Stimulated activated CD4-positive, alpha-beta T cell treated with anti-CD3 and anti-CD28 coated beads, Interleukin-4, amount 100 ng/mL, for 1 hour (primary cell): ENCODE measurements around the gene PPP1R12B.
"Not testable (repeated sequence)": the region's sequence is repeated elsewhere in the genome, so short reads cannot be mapped to it uniquely, and the experiment has no call there.

Experiments used
- DNase-seq: peaks from one replicate; pipeline ENCODE4 v3.0.0-alpha.2; 2020

PPP1R12B gene

DNA sequence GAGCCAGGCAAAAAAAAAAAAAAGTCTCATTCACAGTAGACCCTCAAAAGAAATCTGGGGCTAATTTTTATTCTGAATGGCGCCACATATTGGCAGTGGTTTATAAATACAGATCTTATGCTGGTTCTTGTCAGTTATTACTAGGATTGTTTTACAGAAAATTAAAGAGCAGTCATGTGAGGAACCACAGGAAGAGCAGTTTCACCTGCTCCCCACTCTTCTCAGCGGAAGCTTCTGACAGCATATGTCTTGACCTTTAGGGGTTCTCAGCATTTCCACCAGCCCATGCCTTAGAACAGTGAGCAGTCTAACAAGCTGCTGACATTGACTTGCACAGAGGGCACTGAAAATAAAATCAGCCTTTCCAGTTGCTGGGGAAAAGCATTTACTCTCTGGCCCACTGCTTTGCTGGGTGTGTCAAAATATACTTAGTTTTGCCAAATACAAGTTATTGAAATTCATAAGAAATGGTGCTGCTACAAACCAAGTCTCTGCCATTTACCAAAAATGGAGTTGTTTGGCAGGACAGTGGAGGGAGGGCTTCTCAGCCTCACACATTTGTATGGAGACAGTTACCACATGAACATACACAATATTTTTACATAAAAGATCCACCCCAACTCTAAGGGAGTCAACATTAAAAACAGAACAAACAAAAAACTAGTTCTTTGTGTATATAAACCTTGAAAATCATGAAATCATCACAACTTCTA is 217.5 kb downstream of the PPP1R12B start:
- DNase-seq = no peak

DNA sequence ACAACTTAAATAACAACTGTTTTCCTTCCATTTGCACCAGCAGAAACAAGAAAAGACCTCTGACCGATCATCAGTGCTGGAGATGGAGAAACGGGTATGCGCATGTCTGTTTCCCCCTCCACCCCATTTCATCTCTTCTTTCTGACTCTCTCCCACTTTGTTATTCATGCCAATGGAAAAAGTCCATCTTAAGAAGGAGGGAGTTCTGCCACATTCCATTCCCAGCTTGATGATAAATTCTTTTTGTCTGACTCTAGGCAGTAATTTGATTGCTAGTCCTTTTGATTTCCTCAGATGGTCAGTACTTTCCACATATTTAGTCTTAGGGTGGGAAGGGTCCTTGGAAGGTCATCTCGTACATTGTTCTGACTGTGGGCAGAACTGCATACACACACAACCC is 219.2 kb downstream of the PPP1R12B start:
- no peak for DNase-seq

DNA sequence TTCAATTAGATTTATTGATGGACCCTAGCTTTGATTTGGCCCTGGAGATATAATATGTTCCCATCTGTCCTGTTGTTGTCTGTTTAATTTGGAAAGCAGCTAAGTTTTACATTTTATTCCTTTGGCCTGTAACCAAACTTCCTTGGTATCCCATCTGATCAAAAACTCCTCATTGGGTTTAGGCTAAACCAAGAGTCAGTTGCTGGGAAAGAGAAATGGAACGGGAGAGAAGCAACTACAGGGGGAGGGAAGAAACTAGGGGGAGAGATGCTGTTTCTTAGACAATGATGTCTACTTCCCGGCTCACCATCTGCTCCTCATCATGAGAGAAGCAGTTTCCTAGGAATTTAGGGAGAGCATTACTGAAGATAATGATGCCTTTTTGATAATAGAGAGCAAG is 219.9 kb downstream of the PPP1R12B start:
- no peak for DNase-seq

DNA sequence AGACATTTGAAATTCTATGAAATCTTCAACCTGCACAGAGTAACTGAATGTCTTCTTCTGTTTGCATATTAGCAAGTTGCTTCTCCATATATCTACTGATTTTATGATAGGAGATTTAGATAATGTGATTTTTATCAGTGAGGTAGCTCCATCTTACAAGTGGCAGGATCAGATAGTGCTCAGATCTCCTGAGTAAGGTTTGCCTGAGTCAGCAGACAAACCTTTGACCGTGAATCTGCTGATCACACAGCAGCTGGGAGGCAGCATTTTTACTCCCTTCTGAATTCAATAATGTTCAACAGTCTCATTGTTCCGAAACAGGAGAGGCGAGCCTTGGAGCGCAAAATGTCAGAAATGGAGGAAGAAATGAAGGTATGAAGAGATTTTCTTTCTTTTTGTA is 220.3 kb downstream of the PPP1R12B start:
- DNase-seq = no peak

DNA sequence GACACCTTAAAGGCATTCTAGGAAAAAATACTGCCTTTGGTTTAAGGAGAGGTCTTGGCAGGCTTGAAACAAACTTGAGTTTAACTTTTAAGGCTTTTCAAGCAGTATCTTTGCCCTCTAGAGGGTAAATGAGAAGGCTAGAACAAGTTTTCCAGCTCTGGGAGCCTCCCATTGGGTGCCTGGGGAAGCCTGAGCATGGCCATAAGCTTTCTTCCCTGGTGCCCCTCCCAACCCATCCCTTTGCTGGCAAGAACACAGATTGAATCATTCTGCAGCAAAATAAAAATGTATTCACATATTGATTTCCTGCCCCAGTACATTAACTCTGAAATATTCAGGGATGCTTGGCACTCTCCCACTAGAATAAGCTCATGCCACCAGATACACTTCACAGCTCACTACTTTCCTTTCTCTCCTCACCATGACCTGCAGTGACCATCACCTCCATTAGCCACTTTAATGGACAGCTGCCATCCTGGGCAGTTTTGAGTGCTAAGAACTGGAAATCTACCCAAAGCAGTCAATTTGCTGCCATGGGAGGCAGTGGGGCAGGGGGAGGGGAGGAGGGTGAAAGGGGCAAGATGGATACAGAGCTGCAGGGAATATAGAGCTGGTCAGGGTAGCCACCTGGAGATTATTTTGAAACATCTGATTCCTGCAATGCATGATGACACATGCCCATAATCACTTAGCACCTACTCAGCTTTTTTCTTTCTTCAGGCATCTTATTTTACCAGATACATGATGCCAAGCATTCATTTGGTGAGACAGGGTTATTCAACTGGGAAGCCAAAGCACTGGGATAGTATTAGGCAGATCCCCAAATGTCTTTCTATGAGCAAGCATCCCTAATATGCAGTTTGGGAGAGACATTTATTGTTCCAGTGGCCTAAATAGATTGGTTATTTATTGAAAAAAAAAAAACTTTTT is 221.2 kb downstream of the PPP1R12B start:
- no peak for DNase-seq

DNA sequence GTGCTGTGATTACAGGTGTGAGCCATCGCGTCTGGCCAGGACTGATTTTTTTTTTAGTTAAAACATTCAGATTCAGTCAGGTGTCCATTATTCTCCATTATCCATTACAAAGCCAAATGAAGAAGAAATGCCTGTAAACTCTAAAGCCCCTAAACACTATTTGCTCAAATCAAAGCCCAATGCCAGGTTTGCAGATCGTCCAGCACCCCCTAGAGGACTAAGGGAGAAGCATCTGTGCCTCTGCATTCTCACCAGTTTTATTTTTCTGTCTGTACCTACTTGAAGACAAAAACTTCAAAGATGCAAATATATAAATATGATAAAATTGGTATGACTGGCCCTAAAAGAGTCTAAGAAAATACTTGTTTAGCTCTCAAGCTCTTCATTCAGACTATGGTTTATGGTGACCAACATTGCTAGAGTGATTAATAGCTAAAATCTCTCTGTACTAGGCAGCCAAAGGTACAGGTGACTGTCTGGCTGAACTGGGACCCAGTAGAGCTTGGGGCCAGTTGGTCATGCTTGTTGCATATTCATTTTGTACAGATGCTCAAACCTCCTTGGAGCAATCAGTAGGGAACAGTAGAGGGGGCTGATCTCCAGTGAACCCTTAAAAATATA is 223.3 kb downstream of the PPP1R12B start:
- DNase-seq = no peak

DNA sequence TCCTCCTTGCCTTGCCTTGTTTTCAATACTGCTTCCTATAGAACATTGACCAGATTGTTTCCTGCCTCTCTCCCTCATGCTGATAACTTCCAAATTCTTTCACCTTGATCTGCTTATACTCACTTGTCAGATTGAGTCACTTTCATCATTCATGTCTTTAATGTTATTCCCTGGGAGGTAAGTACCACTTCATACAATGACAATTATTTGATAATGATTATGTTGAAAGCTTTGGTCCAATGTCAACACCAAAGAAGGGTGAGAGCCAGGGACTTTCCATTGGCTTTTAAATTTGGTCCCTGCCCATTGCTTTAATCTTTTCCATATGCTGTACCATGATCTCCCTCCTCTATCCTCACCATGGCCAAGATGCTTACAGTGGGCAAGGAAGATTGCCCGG is 224.4 kb downstream of the PPP1R12B start:
- DNase-seq = no peak

DNA sequence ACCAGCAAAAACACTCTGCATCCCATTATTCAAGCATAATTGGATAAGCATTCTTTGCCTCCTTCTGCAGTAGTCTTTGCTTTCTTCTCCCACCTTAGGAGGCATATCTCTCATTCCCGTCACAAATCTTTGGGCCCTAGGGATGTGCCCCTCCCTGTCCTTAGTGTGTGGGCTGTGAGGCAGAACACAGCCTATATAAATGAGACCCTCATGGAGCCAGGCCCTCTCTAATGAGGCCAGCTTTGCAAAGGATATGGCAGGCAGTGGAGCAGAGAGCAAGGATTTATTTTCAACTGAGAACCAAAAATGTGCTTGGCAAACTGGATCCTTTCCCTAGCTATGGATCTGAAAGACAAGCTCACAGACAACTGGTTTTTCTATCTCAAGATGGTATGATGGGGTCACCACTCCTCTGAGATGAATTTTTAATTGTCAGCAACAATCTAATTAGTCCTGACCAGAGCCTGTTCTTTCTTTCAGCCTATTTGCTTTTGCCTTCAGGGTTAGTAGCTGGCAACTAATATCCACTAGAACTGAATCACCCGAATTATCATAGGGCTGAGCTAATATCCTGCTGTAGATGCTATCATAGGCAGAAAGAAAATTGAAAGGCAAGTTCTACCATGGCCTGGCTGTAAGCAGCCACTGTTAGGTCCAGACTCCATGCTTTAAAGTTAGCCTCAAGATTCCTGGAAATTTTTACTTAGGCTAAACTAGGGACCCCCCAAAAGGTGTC is 227.6 kb downstream of the PPP1R12B start:
- DNase-seq = no peak

DNA sequence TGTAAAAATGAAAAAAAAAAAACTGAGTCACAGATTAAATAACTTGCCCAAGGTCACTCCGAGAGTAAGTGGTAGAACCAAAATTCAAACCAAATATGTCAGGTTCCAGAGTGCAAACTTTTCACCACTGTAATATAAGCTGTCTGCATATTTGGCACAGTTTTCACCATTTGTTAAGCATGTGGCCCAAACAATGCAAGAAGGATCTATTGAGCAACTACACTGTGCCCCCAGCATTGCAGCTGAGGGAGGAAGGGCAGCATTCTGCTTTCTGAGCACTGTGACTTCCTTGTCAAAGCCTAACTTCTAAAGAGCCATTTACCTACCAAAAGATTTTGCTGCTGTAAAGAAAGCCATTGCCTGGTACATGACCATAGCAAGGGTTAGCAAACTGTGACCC is 228.3 kb downstream of the PPP1R12B start:
- no peak for DNase-seq

DNA sequence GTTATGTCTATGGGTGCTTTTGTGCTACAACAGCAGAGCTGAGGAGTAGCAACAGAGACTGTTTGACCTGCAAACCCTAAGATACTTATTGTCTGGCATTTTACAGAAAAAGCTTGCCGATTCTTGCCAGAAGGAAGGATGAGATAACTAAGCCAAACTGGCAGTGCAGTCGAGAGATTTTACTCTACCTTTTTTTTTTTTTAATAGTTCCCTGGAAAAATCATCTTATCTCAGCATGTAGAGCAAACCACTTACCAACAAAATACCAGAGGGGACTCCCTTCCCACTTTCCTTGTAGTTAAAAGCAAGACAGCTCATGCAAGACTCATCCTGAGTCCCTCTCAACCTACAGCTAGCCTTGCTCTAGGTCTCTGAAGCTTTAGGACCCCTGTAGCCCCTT is 228.9 kb downstream of the PPP1R12B start:
- no peak for DNase-seq

DNA sequence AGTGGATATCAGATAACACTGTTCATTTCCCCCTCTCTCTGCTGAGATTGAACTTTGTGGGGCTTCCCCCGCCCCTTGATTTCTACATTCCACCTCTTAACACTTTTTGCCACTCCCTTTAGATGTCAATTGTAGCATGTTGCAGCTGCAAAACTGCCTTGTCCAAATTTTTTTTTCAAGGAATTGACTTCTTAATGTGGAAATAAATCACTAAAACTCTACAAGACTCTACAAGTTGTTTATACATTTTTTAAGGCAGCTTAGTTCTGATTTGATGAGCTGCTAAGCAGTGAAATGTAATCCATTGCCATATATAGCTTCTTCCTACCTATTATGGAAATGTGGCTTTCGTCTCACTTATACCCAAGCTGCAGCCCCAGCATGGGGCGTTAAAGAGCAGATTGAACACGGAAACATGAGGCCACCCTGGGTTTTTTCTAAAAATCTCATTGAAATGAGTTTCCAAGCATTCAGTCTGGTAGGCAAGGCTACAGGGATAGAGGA is 229.6 kb downstream of the PPP1R12B start:
- no peak for DNase-seq

DNA sequence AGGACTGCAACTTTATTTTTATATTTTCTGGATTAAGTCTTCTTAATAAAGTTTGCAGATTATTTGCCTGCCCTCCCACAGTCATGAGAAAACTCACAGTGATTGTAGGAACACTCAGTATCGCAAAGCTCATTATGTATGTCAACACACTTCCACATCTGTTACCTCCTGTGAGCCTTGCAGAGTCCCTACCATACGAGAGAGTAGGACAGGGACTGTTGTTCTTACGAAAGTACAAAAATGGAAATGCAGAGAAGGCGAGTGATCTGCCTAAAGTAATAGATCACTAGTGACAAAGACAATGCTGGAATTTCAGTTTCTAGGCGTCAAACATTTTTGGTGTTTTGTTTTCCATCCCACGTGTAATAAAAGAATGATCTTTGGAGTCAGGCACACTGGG is 230.1 kb downstream of the PPP1R12B start:
- no peak for DNase-seq

DNA sequence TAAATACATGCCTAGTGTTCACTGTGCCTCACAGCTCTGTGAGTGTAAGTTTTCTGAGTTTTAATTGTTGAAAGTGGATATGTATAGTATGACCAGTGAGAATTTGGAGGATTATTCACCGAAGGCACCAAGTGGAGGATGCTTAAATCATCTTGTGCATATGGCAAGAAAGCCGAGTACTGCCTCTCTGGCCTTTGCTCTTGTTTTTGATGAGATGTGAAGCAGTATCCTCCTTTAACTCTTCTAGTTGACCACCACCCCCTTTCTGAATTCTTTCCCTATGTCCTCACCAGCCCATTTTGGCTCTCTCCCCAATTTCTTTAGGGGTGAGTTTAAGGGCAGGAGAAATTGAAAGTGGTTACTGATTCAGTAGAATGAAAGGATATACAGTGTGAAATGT is 231.3 kb downstream of the PPP1R12B start:
- DNase-seq = no peak

DNA sequence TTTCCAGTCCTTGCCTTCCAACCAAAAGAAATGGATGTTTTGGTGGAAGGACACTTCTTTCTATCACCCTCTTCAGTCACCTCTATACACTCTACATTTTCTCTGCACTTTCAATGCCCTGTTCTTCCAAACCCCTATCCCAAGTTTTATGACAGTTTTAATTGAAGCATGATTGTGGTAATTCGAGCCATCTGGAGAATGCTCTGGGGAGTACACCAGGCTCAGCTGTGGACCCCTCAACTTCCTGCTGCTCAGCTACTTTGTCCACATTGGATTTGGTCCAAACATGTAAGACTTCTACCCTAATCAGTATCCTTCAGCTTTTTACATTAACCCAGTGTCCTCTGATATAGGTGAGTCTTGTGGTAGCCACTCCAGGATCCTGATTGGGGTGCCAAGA is 232.1 kb downstream of the PPP1R12B start:
- no peak for DNase-seq

DNA sequence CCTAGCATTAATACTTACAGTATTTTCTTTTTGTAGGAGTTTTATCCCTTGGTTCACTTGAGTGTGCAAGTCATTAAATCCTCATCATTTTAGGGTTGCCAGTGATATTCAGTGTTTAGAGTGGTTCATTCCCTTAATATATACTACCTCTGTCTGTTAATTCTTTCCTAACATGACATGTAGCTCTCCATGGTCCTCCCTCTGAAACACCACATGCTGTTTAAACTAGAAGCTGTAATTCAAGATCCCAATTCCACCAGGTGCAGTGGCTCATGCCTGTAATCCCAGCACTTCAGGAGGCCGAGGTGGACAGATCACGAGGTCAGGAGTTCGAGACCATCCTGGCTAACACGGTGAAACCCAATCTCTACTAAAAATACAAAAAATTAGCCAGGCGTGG is 233.9 kb downstream of the PPP1R12B start:
- DNase-seq = not testable (repeated sequence)

DNA sequence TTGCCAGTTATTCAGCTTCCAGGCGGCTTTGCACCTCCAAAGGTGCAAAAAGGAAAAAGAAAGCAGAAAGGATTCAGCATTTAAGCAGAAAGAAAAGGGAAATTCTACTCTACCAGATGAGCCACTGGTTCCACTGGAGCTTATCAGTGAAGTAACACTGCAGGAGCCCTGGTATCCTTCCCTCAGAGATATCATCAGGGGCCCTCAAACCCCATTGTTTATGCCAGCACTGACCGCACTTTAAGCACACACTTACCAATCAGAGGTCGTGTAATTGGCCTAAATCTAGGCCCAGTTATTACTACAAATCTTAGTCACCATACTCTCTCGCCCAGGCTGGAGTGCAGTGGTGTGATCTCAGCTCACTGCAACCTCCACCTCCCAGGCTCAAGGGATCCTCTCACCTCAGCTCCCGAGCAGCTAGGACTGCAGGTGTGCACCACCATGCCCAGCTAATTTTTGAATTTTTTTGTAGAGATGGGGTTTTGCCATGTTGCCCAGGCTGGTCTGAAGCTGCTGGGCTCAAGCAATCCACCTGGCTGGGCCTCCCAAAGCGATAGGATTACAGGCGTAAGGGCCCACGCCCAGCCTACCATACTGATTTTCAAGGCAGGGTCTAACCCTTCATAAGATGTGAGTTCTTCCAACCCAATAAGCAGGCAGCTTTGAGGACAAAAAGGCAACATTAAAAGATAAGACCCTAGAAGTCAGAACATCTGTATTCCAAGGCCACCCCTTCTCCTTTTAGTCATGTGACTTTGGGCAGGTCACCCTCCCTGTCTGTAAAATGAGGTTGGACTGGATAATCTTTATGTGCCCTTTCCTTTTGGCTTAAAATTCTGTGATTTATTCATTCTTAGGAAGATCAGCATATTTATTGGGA is 236.4 kb downstream of the PPP1R12B start:
- no peak for DNase-seq

DNA sequence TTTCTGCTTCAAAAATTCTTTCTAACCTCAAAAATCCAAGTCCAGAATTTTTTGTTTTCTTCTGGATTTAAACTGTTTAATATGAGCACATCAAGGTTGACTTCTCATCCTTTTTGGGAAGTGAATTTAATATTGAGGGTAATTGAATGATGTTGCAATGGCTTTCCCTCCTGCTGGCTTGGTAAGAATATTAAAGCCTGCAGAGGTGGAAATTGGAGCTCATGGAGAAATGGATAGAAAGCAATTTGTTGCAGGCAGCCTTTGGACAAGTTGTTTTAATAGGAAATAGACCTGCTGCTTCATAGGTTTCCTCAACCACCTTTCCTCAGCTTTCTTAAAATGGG is 237.1 kb downstream of the PPP1R12B start:
- no peak for DNase-seq

DNA sequence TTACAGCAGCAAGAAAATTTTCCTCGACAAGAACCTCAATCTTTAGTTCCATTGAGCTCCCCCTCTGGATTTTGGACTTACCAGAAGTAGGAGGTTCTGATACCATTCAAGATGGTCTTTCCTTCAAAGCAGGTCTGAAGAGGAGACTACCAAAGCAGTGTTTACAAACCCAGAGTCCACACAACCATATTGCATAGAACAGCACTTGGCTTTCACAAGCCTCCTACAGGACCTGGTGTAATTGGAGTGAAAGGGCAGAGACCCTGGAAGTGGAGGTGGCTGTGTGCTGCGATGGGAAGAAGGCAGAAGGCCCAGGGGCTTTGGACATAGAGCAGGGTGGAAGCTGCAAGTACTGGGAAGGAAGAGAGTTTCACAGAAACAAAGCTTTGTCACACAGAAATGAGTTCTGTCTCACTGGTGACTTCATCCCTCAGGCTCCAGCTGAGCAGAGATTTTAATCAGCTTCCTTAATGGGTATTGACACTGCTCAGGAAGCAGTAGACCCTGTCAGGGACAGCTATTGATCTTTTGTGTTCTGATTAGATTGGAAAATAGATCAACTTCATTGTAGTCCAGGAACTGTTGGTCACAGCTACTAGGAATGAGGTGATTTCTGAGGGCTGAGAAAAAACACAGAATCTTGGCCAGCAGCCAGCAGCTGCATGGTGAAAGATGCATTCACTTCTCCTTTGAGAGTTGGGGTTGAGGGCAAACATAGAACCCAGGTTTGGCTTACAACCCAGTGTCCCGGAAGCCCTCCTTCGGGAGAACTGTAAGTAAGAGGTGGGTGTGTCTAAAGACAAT is 237.7 kb downstream of the PPP1R12B start:
- no peak for DNase-seq

DNA sequence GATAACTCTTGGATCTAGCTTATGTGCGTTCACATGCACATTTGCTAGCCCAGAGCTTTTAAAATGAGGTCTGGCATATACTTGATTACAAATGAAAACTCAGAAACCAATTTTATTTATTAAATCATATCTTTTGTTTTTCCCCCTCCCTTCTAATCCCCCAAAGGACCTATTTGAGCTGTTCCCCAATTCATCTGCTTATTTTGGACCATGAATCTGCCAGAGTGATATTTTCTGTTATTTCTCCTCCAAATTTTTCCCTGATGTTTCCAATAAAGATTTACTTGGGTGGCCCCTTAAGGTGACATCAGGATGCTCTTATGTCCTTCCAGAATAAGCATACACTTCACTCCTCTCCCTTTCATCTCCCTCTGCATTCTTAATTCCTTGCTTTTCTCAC is 238.4 kb downstream of the PPP1R12B start:
- DNase-seq = no peak

DNA sequence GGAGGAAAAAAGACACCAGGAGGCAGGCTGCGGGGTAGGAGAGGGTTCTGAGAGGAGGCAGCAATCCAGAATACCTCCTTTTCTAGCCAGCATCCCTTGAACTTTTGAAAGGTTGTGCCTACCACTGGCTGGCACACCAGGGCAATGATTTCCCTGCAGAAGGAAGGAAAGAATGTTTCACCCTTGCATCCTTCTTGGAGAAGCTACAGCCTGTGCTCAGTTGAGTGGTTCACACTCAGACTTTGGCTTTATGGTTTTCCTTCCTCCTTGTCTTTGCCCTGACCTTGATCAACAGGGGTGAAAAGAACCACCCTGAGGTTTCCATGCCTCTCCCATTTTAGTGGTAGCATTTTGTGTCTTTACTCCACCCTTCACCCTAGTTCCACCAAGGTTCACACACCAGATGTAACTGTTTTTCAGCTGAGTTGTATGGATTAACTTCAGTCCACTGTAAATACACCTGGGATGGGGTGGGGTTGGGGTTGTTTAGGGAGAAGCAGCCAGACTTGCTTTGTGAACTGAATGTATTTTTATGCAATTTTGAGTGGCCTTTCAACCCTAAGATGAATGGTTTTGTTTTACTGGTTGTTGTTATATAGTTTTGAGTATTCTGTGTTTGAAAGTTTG is 239.5 kb downstream of the PPP1R12B start:
- no peak for DNase-seq
